Embryonic facial prominence (tissue), 1 donor: ENCODE results near the gene UBE3D.

Experiments
- DNase-seq: peaks from one replicate; pipeline ENCODE4 v3.0.0-alpha.2; 2016; ENCODE audit errors: extremely low spot score

The UBE3D gene

GRCh38 chr6:83065511-83066192 is at the start of gene UBE3D:
TSS of gene UBE3D (minus strand) at chr6:83065841. CDS start at chr6:83065718, 123 bp downstream.
- no peak for DNase-seq

- no peak for DNase-seq
These were observed 48.5 kb upstream of the UBE3D start for GRCh38 chr6:83114164-83114563.

GRCh38 chr6:83113258-83113657 is 47.6 kb upstream of the UBE3D start:
- DNase-seq: no peak

GRCh38 chr6:83108378-83108777 is 42.7 kb upstream of the UBE3D start:
- DNase-seq: no peak

GRCh38 chr6:83098589-83098988 is 32.9 kb upstream of the UBE3D start:
- DNase-seq: no peak

- no peak for DNase-seq
These were observed 32.0 kb upstream of the UBE3D start for GRCh38 chr6:83097675-83098074.

- DNase-seq: no peak
These were observed 31.6 kb upstream of the UBE3D start for GRCh38 chr6:83097204-83097603.

GRCh38 chr6:83096791-83097190 is 31.1 kb upstream of the UBE3D start:
- no peak for DNase-seq

- no peak for DNase-seq
These were observed 27.2 kb upstream of the UBE3D start for GRCh38 chr6:83092756-83093399.

GRCh38 chr6:83086751-83087150 is 21.1 kb upstream of the UBE3D start:
- no peak for DNase-seq

GRCh38 chr6:83083476-83083875 is 17.8 kb upstream of the UBE3D start:
- DNase-seq: no peak

- no peak for DNase-seq
These were observed 8.0 kb upstream of the UBE3D start for GRCh38 chr6:83073615-83074014.

- no peak for DNase-seq
These were observed 7.1 kb upstream of the UBE3D start for GRCh38 chr6:83072726-83073125.

- no peak for DNase-seq
These were observed 6.1 kb upstream of the UBE3D start for GRCh38 chr6:83071707-83072106.

GRCh38 chr6:83071023-83071422 is 5.4 kb upstream of the UBE3D start:
- no peak for DNase-seq

- DNase-seq: no peak
These were observed 4.0 kb upstream of the UBE3D start for GRCh38 chr6:83069633-83070032.

GRCh38 chr6:83068616-83069015 is 3.0 kb upstream of the UBE3D start:
- no peak for DNase-seq

GRCh38 chr6:83067448-83068439 is 2.1 kb upstream of the UBE3D start, which contains the start of gene DOP1A:
TSS of gene DOP1A (plus strand) at chr6:83067671. CDS start at chr6:83096978, 29,307 bp downstream.
- DNase-seq: peak; percentile 90

GRCh38 chr6:83062225-83062624 is 3.4 kb downstream of the UBE3D start:
- no peak for DNase-seq

- DNase-seq: no peak
These were observed 4.5 kb downstream of the UBE3D start for GRCh38 chr6:83061190-83061589.

GRCh38 chr6:83057705-83058321 is 7.8 kb downstream of the UBE3D start:
- no peak for DNase-seq
